Neuronal stem cell (in vitro differentiated cells): ENCODE data around the gene STAM.
"Not testable (repeated sequence)": the region's sequence is repeated elsewhere in the genome, so short reads cannot be mapped to it uniquely, and the experiment has no call there.

Source experiments
- DNase-seq: peaks from one replicate; pipeline ENCODE4 v3.0.0-alpha.2; 2013; ENCODE audit warnings: low spot score
- H2AFZ ChIP-seq: one replicate; pipeline ENCODE4 v1.6.1; 2013; ENCODE audit warnings: mild to moderate bottlenecking, low read length, inconsistent platforms
- H2AK5ac ChIP-seq: 2 replicates; pipeline ENCODE4 v1.6.1; 2013; ENCODE audit warnings: low read depth, mild to moderate bottlenecking, inconsistent platforms, low read length, moderate library complexity, mixed read lengths
- H2BK120ac ChIP-seq: 2 replicates; pipeline ENCODE4 v1.6.1; 2013; ENCODE audit warnings: low read depth, mild to moderate bottlenecking, inconsistent platforms, low read length, moderate library complexity, mixed read lengths
- H2BK12ac ChIP-seq: one replicate; pipeline ENCODE4 v1.6.1; 2013; ENCODE audit warnings: low read length, inconsistent platforms
- H2BK15ac ChIP-seq: 2 replicates; pipeline ENCODE4 v1.6.1; 2013; ENCODE audit warnings: mild to moderate bottlenecking, low read length, inconsistent platforms, mixed read lengths
- H2BK5ac ChIP-seq: one replicate; pipeline ENCODE4 v1.6.1; 2013; ENCODE audit warnings: inconsistent platforms, mild to moderate bottlenecking, low read length, moderate library complexity
- H3K14ac ChIP-seq: one replicate; pipeline ENCODE4 v1.6.1; 2013; ENCODE audit warnings: low read length, inconsistent platforms
- H3K18ac ChIP-seq: 2 replicates; pipeline ENCODE4 v1.6.1; 2013; ENCODE audit warnings: low read length, inconsistent platforms
- H3K23ac ChIP-seq: 2 replicates; pipeline ENCODE4 v1.6.1; 2013; ENCODE audit warnings: low read depth, mild to moderate bottlenecking, mixed read lengths, low read length, inconsistent platforms; ENCODE audit not compliant: poor library complexity
- H3K27ac ChIP-seq: replicated peaks from 3 replicates; pipeline ENCODE4 v1.5.1; 2013; ENCODE audit warnings: low read length, inconsistent platforms
- H3K27me3 ChIP-seq, 3 experiments: 2 replicates each; pipeline ENCODE4 v1.6.1; 2013; ENCODE audit warnings: low read length in 3 of 3, mild to moderate bottlenecking in 2 of 3, inconsistent platforms in 1 of 3, low read depth in 1 of 3, mixed read lengths in 1 of 3, moderate library complexity in 1 of 3; ENCODE audit not compliant: control insufficient read depth in 3 of 3, insufficient read depth in 3 of 3
- H3K36me3 ChIP-seq, 2 donors: replicated peaks in 1 of 2; 2 replicates each; pipeline ENCODE4 v1.6.1; 2013; ENCODE audit warnings: low read length in 2 of 2; ENCODE audit not compliant: control insufficient read depth in 2 of 2, insufficient read depth in 2 of 2
- H3K4ac ChIP-seq: 2 replicates; pipeline ENCODE4 v1.6.1; 2013; ENCODE audit warnings: inconsistent platforms, mild to moderate bottlenecking, low read length, moderate library complexity
- H3K4me1 ChIP-seq, 2 donors: 1 replicate in 1 of 2; 2 replicates in 1 of 2; pipeline ENCODE4 v1.6.1; 2013; ENCODE audit warnings: low read length in 2 of 2, low read depth in 1 of 2; ENCODE audit not compliant: control insufficient read depth in 2 of 2, insufficient read depth in 1 of 2
- H3K4me2 ChIP-seq: one replicate; pipeline ENCODE4 v1.6.1; 2013; ENCODE audit warnings: mild to moderate bottlenecking, low read length, inconsistent platforms; ENCODE audit not compliant: insufficient read depth, poor library complexity, severe bottlenecking
- H3K4me3 ChIP-seq, 2 donors: 2 replicates each; pipeline ENCODE4 v1.5.1; 2013; ENCODE audit warnings: low read length in 2 of 2, mild to moderate bottlenecking in 2 of 2, inconsistent platforms in 1 of 2, moderate library complexity in 1 of 2
- H3K79me1 ChIP-seq: one replicate; pipeline ENCODE4 v1.6.1; 2013; ENCODE audit warnings: low read depth, mild to moderate bottlenecking, inconsistent platforms, low read length, moderate library complexity
- H3K9ac ChIP-seq: one replicate; pipeline ENCODE4 v1.6.1; 2013; ENCODE audit warnings: mild to moderate bottlenecking, low read depth, low read length, inconsistent platforms; ENCODE audit not compliant: poor library complexity
- H3K9me3 ChIP-seq, 2 donors: replicated peaks in 1 of 2; 2 replicates each; pipeline versions ENCODE3 to v1.6.1; 2013; ENCODE audit warnings: low read length in 2 of 2, mild to moderate bottlenecking in 2 of 2, inconsistent platforms in 1 of 2, low read depth in 1 of 2, mixed read lengths in 1 of 2, moderate library complexity in 1 of 2; ENCODE audit not compliant: control insufficient read depth in 2 of 2, insufficient read depth in 1 of 2
- H4K8ac ChIP-seq: one replicate; pipeline ENCODE4 v1.6.1; 2013; ENCODE audit warnings: low read depth, mild to moderate bottlenecking, inconsistent platforms, low read length, moderate library complexity
- H4K91ac ChIP-seq: one replicate; pipeline ENCODE4 v1.6.1; 2013; ENCODE audit warnings: low read length, low read depth, mild to moderate bottlenecking, inconsistent platforms; ENCODE audit not compliant: poor library complexity
- WGBS, 2 donors: extraction: QIAGEN DNeasy Blood & Tissue Kit; methylation state at CpG; one replicate each; pipeline ENCODE4 v1.1.7; 2013; ENCODE audit warnings: missing lambda C conversion rate in 2 of 2, mixed read lengths in 1 of 2; ENCODE audit not compliant: insufficient read length in 2 of 2, insufficient replicate concordance in 1 of 2; ENCODE audit errors: extremely low coverage in 2 of 2; 5-methylcytosine and 5-hydroxymethylcytosine counted together

STAM gene

DNA sequence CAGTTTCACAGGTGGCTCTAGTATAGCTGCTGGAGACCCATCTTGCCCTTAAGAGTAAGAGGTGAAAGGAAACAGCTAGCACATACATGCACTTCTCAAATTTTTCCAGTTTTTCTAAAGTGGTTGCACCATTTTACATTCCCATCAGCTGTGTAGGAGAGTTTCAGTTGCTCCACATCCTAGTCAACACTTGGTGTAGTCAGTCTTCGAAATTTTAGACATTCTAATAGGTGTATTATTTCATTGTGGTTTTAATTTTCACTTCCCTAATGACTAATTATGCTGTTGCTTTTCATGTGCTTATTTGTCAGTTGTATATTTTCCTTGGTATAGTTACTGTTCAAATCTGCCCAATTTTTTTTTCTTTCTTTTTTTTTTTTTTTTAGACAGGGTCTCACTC is 17.3 kb upstream of the STAM start:
- Histone ChIP-seq H3K4me3 (no peak overlapping the region), H3K4ac (no peak overlapping the region), H4K91ac (no peak overlapping the region), H3K14ac (no peak overlapping the region), H3K9ac (no peak overlapping the region), H3K27ac (no peak overlapping the region), H2BK15ac (no peak overlapping the region), H3K36me3 (no peaks in the 10 kb centered on the region), H2BK120ac (no peak overlapping the region), H3K9me3 (no peaks in the 10 kb centered on the region), H3K4me2 (no peak overlapping the region), H3K23ac (no peak overlapping the region), H2AFZ (no peak overlapping the region), H3K4me1 (no peaks in the 10 kb centered on the region), H4K8ac (no peak overlapping the region), H3K18ac (no peak overlapping the region), H2BK5ac (no peak overlapping the region), H3K79me1 (no peaks in the 10 kb centered on the region), H2BK12ac (no peak overlapping the region), H3K27me3 (peaks cover 0 to 6% (median 0%) of the 10 kb centered on the region in 3 experiments), H2AK5ac (no peak overlapping the region)
- no peak for DNase-seq
- no CpG with 5 or more reads among the region's 1 CpG for WGBS, 2 donors

- not testable (repeated sequence) for H2BK5ac ChIP-seq, H3K18ac ChIP-seq, H2AK5ac ChIP-seq, H3K9ac ChIP-seq, H3K14ac ChIP-seq, H4K8ac ChIP-seq, H2BK120ac ChIP-seq, H2AFZ ChIP-seq, H3K4me1 ChIP-seq, H3K4me2 ChIP-seq, H3K79me1 ChIP-seq, H3K36me3 ChIP-seq, H4K91ac ChIP-seq, H3K4ac ChIP-seq, H2BK12ac ChIP-seq, H3K9me3 ChIP-seq, H2BK15ac ChIP-seq, DNase-seq, H3K23ac ChIP-seq, H3K27me3 ChIP-seq, H3K4me3 ChIP-seq, H3K27ac ChIP-seq
- no CpG with 5 or more reads among the region's 8 CpGs for WGBS, 2 donors
Measured at GRCh38 chr10:17632590-17632989, 11.4 kb upstream of the STAM start.

- H2AK5ac ChIP-seq: no peak overlapping the region
Measured at GRCh38 chr10:17633353-17633752, 10.6 kb upstream of the STAM start.

GRCh38 chr10:17637869-17638268 is 6.1 kb upstream of the STAM start:
- H3K23ac ChIP-seq: no peak overlapping the region
- DNase-seq: no peak
- no peak overlapping the region for H3K4me2 ChIP-seq
- H3K4me1 ChIP-seq: no peaks in the 10 kb centered on the region
- WGBS, 2 donors: no CpG with 5 or more reads among the region's 5 CpGs
- no peaks in the 10 kb centered on the region for H3K79me1 ChIP-seq
- no peak overlapping the region for H3K18ac ChIP-seq
- no peak overlapping the region for H2BK5ac ChIP-seq
- no peak overlapping the region for H2BK15ac ChIP-seq
- H3K4me3 ChIP-seq: no peak overlapping the region
- H3K4ac ChIP-seq: no peak overlapping the region
- H4K91ac ChIP-seq: no peak overlapping the region
- H2BK12ac ChIP-seq: no peak overlapping the region
- no peak overlapping the region for H2BK120ac ChIP-seq
- H3K14ac ChIP-seq: no peak overlapping the region
- no peaks in the 10 kb centered on the region for H3K27me3 ChIP-seq
- H3K9ac ChIP-seq: no peak overlapping the region
- no peak overlapping the region for H2AFZ ChIP-seq
- peaks cover 0 to 12% of the 10 kb centered on the region in 2 donors for H3K9me3 ChIP-seq
- no peak overlapping the region for H3K27ac ChIP-seq
- H2AK5ac ChIP-seq: no peak overlapping the region
- peaks cover 0 to 3% of the 10 kb centered on the region in 2 donors for H3K36me3 ChIP-seq
- H4K8ac ChIP-seq: no peak overlapping the region

More at GRCh38 chr10:17633353-17633752, 10.6 kb upstream of the STAM start:
- Histone ChIP-seq H3K4me1 (no peaks in the 10 kb centered on the region), H4K91ac (no peak overlapping the region), H2AFZ (no peak overlapping the region), H3K4me3 (no peak overlapping the region), H3K27me3 (no peaks in the 10 kb centered on the region), H3K79me1 (no peaks in the 10 kb centered on the region), H3K36me3 (no peaks in the 10 kb centered on the region), H2BK12ac (no peak overlapping the region), H2BK120ac (no peak overlapping the region), H3K18ac (no peak overlapping the region), H2BK15ac (no peak overlapping the region), H3K9me3 (no peaks in the 10 kb centered on the region), H3K23ac (no peak overlapping the region), H3K9ac (no peak overlapping the region), H3K27ac (no peak overlapping the region), H2BK5ac (no peak overlapping the region), H3K4me2 (no peak overlapping the region), H3K4ac (no peak overlapping the region), H3K14ac (no peak overlapping the region), H4K8ac (no peak overlapping the region)
- no peak for DNase-seq
- WGBS, 2 donors: no CpG with 5 or more reads among the region's 1 CpG
